HG02678 (cell line): ENCODE results near the gene KCNMB1.
A peak's percentile ranks its signal among the peaks of the same experiment; 100 is the strongest.

ENCODE experiments used
- ATAC-seq: cut with Tn5 transposase; IDR thresholded peaks from one replicate; pipeline ENCODE4 v1.9.1; 2021; ENCODE audit warnings: mild to moderate bottlenecking, moderate library complexity; ENCODE audit not compliant: unreplicated experiment

The KCNMB1 gene

DNA sequence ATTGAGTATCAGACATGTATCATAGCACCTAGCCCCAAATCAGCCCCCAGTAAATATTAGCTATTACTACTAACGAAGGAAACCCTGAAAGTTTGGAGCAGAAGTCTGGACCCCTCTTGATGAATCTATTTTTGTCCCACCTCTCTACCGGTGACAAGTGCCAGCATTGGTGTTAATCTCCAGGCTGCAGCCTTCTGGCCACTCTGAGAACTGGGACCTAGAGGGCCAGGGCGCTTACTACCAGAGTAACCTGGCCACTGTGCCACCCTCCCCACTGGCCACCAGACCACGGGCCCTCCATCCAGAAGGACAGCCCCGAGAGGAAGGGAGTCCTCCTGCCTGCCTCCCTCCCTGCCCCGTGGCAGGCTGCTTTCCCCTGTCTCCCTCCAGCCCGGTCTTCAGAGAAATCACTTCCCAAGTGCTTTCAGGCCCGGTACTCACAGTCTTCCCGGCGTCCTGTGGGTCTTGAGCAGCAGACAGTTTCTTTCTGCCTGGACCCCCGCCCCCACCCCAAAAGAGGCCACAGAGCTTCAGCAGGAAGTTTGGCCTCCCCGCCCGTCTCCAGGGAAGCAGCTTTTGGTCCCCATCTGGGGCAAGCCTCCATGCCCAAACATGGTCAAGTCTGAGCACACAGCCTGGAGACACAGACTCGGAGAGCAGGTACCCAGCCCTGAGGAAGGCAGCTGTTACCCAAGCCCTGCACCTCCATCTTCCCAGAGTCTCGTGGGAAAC, at the start of gene KCNMB1:
Gene KCNMB1 (minus strand): TSS at position 550 of the 732 bp plus-strand sequence. CDS start 3,920 bp downstream, outside the sequence.
- peak; percentile 50 for ATAC-seq

- no peak for ATAC-seq
Measured at GRCh38 chr5:170438581-170438980, 49.4 kb upstream of the KCNMB1 start.

GRCh38 chr5:170437621-170438375, 48.6 kb upstream of the KCNMB1 start:
- no peak for ATAC-seq

DNA sequence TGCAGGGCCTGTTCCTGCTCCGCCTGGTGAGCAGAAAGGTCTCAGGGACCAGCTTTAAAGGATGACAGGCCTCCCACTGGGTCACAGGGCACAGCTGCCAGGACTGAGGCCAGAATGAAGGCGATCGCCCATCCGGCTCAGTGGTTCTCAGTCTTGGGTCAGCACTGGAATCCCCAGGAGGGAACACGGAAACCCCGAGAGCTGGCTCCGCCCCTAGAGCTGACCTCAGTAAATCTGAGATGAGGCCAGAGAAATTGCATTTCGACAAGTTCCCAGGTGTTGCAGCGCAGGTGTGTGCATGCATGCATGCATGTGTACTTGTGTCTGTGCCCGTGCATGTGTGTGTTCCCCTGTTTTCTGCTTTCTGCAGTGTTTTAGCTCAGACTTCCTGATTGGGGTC, 47.2 kb upstream of the KCNMB1 start:
- no peak for ATAC-seq

DNA sequence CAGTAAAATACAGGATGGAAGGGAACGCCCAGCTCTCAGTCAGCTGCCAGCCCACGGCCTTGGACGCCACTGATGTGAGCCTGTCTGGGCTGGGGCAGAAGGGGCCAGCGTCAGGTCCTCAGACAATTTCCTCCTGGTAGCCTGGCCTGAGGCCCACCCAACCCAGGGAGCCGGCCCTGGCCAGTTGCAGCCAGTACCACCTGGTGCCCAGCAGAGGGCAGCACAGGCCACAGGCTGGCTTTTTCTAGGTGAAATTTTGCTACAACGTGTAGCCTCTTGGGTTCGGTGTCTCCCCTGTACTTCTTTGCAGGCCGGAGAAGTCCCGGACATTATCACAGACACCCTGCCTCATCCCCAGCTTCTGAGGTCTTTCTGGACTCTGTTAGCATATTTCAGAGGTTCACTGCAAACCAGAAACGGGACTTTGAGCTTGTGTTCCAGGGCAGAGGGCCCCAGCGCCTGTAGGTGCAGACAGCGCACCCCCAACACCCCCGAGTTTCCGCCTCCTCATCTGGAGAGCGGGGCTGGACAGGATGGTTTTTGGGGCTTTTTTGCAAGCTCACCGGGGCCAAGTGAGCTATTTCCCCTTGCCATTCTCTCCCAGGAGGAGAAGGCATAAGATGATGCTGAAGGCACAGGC, 45.9 kb upstream of the KCNMB1 start:
- ATAC-seq, result peak; percentile 72

- ATAC-seq, result no peak
Measured at GRCh38 chr5:170432669-170433068, 43.5 kb upstream of the KCNMB1 start.

DNA sequence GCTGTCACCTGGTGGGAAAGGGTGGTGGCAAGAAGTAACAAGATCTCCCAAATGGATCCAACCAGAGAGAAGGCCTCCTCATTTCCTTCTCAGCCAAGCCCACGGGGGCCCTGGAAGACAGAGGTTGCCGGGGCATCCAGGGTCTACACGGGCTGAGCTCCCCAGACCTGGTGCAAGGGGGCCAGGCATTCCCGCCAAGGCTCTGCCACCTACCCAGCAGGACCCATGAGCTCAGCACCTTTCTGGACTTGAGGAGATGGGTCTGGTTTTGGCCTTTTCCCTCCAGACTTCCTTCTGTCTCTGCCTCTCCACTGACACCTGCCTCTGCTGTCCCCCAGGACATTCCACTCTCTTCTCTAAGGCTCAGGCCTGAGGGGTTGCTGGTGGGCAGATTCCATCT, 42.4 kb upstream of the KCNMB1 start:
- ATAC-seq, result no peak

DNA sequence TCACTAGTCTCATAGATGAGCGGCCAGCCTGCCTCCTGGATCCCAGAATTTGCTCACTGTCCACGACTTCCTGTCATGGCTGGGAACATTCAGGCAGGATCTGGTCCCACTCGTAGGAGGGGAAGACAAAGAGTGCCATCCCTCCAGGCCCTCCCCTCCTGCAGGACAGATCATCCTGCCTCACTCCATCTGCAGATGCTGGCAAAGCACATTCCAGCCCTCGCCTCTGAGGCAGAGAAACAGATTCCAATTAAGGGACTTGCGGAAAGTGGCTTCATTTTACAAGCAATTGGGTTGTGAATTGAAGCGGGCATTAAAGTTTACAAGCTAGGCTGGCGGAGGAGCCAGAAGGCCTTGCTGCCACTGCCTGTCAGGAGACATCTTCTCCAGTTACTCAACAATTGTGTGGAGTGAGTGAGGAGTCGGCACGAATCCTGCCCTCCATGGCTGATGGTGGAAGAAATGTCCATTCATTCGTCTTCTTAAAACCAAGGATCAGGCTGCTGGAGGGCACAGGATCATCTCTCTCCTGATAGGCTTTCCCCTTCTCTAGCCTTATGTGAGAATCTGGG, 41.8 kb upstream of the KCNMB1 start:
- ATAC-seq, result no peak

DNA sequence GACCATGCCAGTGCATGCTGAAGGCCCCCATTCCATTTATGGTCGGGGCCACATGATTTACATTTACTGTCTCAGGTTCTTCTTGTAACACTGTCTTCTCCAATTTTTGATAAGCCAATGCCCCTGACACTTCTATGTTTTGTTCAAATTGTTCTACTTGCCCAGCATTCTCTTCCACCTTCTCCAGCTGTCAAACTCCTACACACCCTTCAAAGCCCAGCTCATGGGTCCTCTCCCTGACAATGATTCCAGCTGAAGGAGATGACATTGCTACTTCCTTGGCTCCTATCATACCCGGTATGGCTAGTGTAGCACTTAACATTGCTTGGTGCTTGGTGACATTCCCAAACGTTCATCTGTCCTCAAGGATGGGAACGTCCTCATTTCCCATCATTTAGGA, 41.1 kb upstream of the KCNMB1 start:
- ATAC-seq, result no peak

DNA sequence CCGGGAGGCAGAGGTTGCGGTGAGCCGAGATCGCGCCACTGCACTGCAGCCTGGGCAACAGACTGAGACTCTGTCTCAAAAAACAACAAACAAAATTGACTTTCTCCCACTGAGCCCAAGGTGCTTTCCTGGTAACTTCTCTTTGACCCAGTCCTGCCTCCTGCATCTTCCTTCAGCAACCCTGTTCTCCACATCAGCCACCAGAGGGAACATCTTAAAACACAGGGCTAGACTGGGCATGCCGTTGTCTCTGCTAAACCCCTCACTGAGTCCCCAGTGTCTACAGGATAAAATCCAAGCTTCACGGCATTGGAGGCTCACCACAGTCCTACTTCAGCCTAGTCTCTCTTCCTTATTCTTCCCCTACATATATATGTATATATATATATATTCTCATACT, 39.8 kb upstream of the KCNMB1 start:
- no peak for ATAC-seq

DNA sequence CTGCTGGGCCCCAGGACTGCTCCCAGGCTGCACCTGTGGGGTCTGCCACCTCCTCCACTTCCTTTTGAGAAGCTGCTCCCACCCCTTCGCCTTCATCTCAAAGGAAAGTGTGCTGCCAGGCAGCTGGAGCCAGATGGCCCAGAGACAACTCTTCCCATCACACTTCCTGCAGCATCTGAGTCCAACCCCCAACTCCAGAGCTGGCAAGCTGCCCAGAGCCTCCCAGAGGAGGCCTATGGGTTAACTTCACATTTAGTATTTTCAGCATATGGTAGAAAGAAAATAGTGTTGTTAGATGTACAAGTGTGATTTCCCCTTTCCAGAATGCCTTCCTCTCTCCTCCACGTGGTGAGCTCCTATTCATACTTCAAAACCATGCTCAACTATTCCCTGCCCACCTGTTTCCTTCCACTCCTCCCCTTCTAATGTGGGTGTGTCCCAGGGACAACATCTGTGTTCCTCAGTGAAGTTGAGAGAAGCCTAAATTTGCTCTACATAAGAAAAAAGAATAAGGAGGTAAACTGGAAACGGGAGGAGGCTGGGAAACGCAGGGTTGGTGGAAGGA, 38.6 kb upstream of the KCNMB1 start:
- ATAC-seq, result no peak

GRCh38 chr5:170426786-170427185, 37.6 kb upstream of the KCNMB1 start:
- no peak for ATAC-seq

GRCh38 chr5:170426149-170426767, 37.1 kb upstream of the KCNMB1 start:
- ATAC-seq, result no peak

DNA sequence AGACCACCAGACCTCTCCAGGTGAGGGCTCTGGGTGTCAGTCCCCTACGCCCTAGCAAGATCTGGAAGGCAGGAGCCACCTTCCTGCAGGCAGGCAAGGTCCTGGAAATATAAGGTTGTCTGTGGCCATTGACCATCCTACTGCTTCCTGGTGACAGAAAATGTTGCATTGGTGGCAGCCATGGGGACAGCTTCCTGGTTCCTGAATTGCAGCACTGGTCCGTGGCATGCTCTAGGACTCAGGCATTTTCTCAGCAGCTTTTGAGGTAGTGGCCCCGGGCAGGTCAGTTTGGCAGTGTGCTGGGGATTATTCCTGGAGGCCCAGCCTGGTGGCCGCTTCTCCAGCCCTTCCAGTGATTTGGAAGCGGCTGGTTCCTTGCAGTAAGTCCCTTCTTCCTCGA, 36.6 kb upstream of the KCNMB1 start:
- ATAC-seq, result no peak

GRCh38 chr5:170424629-170425028, 35.5 kb upstream of the KCNMB1 start:
- ATAC-seq, result no peak

DNA sequence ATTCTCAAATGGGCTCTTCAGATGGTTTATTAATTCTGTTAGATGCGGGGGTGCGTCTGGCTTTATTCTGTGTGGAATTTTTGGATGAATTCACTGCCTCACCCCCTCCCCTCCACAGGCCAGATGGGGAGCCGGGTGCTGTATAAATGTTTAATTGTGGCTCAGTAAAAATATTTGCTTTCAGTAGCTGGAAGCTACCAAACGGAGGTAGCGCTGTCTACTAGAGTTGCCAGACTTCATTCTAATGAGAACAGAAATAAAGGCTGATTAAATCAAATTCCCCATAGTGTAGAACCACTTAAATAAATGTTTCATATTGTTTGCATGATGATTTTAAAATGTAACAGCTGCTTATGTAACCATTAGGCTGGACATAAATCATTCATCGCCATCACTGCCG, 34.5 kb upstream of the KCNMB1 start:
- no peak for ATAC-seq

- ATAC-seq, result no peak
Measured at GRCh38 chr5:170421826-170422225, 32.7 kb upstream of the KCNMB1 start.

GRCh38 chr5:170420806-170421412, 31.7 kb upstream of the KCNMB1 start:
- peak; percentile 66 for ATAC-seq

DNA sequence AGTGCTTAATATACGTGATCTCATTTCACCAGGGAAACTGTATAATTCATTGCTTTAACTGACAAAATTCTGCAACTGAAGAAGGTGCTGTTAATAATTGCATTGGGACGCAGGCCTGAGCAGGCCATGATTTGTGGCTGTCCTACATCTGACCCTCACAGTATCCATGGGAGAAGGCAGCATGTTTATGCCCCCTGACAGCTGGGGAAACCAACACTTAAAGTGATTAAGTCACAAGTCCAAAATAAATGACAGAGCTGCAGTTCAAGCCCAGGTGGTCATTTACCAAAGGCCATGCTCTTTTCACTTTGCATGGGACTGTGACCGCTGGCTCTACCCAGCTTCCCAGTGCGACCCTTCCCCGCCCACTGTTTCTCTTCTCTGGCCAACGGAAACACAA, 30.5 kb upstream of the KCNMB1 start:
- ATAC-seq, result no peak

- no peak for ATAC-seq
Measured at GRCh38 chr5:170418736-170419135, 29.6 kb upstream of the KCNMB1 start.
